ENCODE data around the gene JAZF1.

JAZF1 gene

GRCh38 chr7:27964820-27965219 is 215.8 kb downstream of the JAZF1 start:
- Histone ChIP-seq H3K79me2 (ENCODE audit: insufficient read depth, low read length) (no peaks in the 10 kb centered on the region), H2AFZ (ENCODE audit: low read depth, low read length, severe bottlenecking) (no peak overlapping the region), H3K36me3 (ENCODE audit: low read length) (no peaks in the 10 kb centered on the region), H4K20me1 (ENCODE audit: low read depth, low read length) (no peaks in the 10 kb centered on the region; the same call in 1 of the 2 replicates), H3K27ac (ENCODE audit: low read depth, low read length) (no peak overlapping the region), H3F3A (ENCODE audit: insufficient read depth) (no peaks in the 10 kb centered on the region), H3K9me3 (ENCODE audit: insufficient read depth, low read length) (no peaks in the 10 kb centered on the region), H3K4me3 (ENCODE audit: insufficient read depth, low read length, poor library complexity, severe bottlenecking) (no peak overlapping the region), H3K9me2 (replicated peaks; ENCODE audit: insufficient read depth, low read length) (no peaks in the 10 kb centered on the region), H3K9ac (ENCODE audit: low read length) (no peak overlapping the region), H3K27me3 (ENCODE audit: low read length) (no peaks in the 10 kb centered on the region), H3K4me2 (ENCODE audit: low read depth, low read length, poor library complexity, severe bottlenecking) (no peak overlapping the region)
- TF ChIP-seq EZH2phosphoT487 (conservative IDR thresholded peaks at IDR 0.05; ENCODE audit: low read length) (no peak), CTCF (IDR thresholded peaks at IDR 0.05; ENCODE audit: insufficient read depth, low read length, poor library complexity, severe bottlenecking) (no peak)

- H4K20me1 ChIP-seq (ENCODE audit: low read depth, low read length): no peaks in the 10 kb centered on the region; the same call in 1 of the 2 replicates
- no peaks in the 10 kb centered on the region for H3K27me3 ChIP-seq (ENCODE audit: low read length)
- H3K36me3 ChIP-seq (ENCODE audit: low read length): no peaks in the 10 kb centered on the region
- no peak overlapping the region for H3K4me2 ChIP-seq (ENCODE audit: low read depth, low read length, poor library complexity, severe bottlenecking)
- H3K9ac ChIP-seq (ENCODE audit: low read length): no peak overlapping the region
- H3K27ac ChIP-seq (ENCODE audit: low read depth, low read length): no peak overlapping the region
- no peaks in the 10 kb centered on the region for H3K9me3 ChIP-seq (ENCODE audit: insufficient read depth, low read length)
- no peak for TF ChIP-seq CTCF (IDR thresholded peaks at IDR 0.05; ENCODE audit: insufficient read depth, low read length, poor library complexity, severe bottlenecking)
- TF ChIP-seq EZH2phosphoT487 (conservative IDR thresholded peaks at IDR 0.05; ENCODE audit: low read length): no peak
- H2AFZ ChIP-seq (ENCODE audit: low read depth, low read length, severe bottlenecking): no peak overlapping the region
- H3K79me2 ChIP-seq (ENCODE audit: insufficient read depth, low read length): no peaks in the 10 kb centered on the region
- no peaks in the 10 kb centered on the region for H3K9me2 ChIP-seq (replicated peaks; ENCODE audit: insufficient read depth, low read length)
- no peaks in the 10 kb centered on the region for H3F3A ChIP-seq (ENCODE audit: insufficient read depth)
- H3K4me3 ChIP-seq (ENCODE audit: insufficient read depth, low read length, poor library complexity, severe bottlenecking): no peak overlapping the region
Measured at GRCh38 chr7:27963056-27963455, 217.5 kb downstream of the JAZF1 start.

GRCh38 chr7:27962273-27962672 is 218.3 kb downstream of the JAZF1 start:
- TF ChIP-seq CTCF (IDR thresholded peaks at IDR 0.05; ENCODE audit: insufficient read depth, low read length, poor library complexity, severe bottlenecking): no peak
- no peak for TF ChIP-seq EZH2phosphoT487 (conservative IDR thresholded peaks at IDR 0.05; ENCODE audit: low read length)
- Histone ChIP-seq H3K79me2 (ENCODE audit: insufficient read depth, low read length) (no peaks in the 10 kb centered on the region), H3K27me3 (ENCODE audit: low read length) (no peaks in the 10 kb centered on the region), H3K36me3 (ENCODE audit: low read length) (no peaks in the 10 kb centered on the region), H3K9ac (ENCODE audit: low read length) (no peak overlapping the region), H3K9me3 (ENCODE audit: insufficient read depth, low read length) (no peaks in the 10 kb centered on the region), H2AFZ (ENCODE audit: low read depth, low read length, severe bottlenecking) (no peak overlapping the region), H4K20me1 (ENCODE audit: low read depth, low read length) (no peaks in the 10 kb centered on the region), H3K4me2 (ENCODE audit: low read depth, low read length, poor library complexity, severe bottlenecking) (no peak overlapping the region), H3K27ac (ENCODE audit: low read depth, low read length) (no peak overlapping the region), H3K9me2 (replicated peaks; ENCODE audit: insufficient read depth, low read length) (no peaks in the 10 kb centered on the region), H3K4me3 (ENCODE audit: insufficient read depth, low read length, poor library complexity, severe bottlenecking) (no peak overlapping the region), H3F3A (ENCODE audit: insufficient read depth) (no peaks in the 10 kb centered on the region)

Data from SU-DHL-6 (cell line).